HAP-1 (cell line): ENCODE data around the gene PDIA6.

Experiments used
- DNase-seq, 2 experiments: peaks; one replicate each; pipeline ENCODE4 v3.0.0-alpha.2; 2016 to 2020; ENCODE audit warnings: low spot score in 2 of 2
- H3K27me3 ChIP-seq: fragments of 250-450 bp; sonication (Bioruptor Pico); 2 replicates; pipeline ENCODE4 v1.5.1; 2020; ENCODE audit warnings: low read depth, mild to moderate bottlenecking, moderate library complexity
- H3K36me3 ChIP-seq: fragments of 250-450 bp; sonication (Bioruptor Pico); replicated peaks from 2 replicates; pipeline ENCODE4 v1.5.1; 2020; ENCODE audit warnings: mild to moderate bottlenecking
- H3K4me1 ChIP-seq: fragments of 250-450 bp; sonication (Bioruptor Pico); 2 replicates; pipeline ENCODE4 v1.5.1; 2020; ENCODE audit warnings: mild to moderate bottlenecking
- H3K4me3 ChIP-seq: fragments of 250-450 bp; sonication (Bioruptor Pico); 2 replicates; pipeline ENCODE4 v1.5.1; 2020; ENCODE audit warnings: mild to moderate bottlenecking, moderate library complexity
- H3K9me3 ChIP-seq: fragments of 250-450 bp; sonication (Bioruptor Pico); 2 replicates; pipeline ENCODE4 v1.5.1; 2020; ENCODE audit warnings: mild to moderate bottlenecking, moderate library complexity
- in situ Hi-C: fragments of 300-500 bp; cut with MboI; formaldehyde crosslinking; loops from 3 replicates; pipeline ENCODE4 v1.14.3; 2020; ENCODE audit warnings: low sequenced_read_pairs, inconsistent platforms, mixed read lengths

PDIA6 gene

DNA sequence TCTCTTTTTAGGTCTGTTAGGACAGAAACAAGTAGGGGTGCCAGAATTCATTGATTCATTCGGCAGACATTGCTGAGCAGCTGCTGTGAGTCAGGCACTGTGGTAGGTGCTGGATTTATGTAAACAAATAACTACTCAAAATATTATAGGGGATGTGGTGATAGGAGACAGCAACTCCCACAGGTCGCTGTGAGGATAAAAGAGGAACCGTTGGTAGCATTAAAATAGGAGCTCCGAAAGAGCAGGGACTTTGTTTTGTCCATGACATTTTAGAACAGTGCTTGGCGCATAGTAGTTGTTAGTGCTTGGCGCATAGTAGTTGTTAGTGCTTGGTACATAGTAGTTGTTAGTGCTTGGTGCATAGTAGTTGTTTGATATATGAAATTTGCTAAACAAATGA, 62.0 kb downstream of the PDIA6 start:
- Histone ChIP-seq H3K36me3 (no peaks in the 10 kb centered on the region), H3K9me3 (no peaks in the 10 kb centered on the region), H3K4me1 (no peaks in the 10 kb centered on the region), H3K4me3 (no peak overlapping the region), H3K27me3 (no peaks in the 10 kb centered on the region)
- in situ Hi-C loops, result no loop called here
- no peak for DNase-seq

DNA sequence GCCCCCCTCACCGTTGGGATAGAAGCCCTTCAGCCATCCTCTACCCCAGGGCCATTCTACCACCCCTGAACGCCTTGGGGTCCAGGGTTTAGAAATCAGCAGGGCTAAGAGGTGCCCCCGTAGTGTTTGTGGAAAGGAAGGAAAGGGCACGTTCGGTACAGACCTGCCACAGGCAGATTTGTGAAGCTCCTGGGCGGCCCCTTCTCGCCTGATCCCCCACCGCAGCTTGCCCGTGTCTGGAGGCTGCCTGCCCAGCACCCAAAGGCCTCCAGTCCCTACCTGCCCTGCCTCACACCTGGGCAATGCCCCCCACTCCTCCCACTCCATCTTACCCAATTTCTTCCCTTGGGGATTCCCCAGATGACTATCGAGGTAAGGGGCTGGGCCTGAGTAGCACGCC, 69.9 kb downstream of the PDIA6 start:
- no peaks in the 10 kb centered on the region for H3K36me3 ChIP-seq
- no peaks in the 10 kb centered on the region for H3K9me3 ChIP-seq
- in situ Hi-C loops, result no loop called here
- H3K4me1 ChIP-seq, result peaks cover 12% of the 10 kb centered on the region
- no peaks in the 10 kb centered on the region for H3K27me3 ChIP-seq
- H3K4me3 ChIP-seq, result no peak overlapping the region
- DNase-seq, result no peak

DNA sequence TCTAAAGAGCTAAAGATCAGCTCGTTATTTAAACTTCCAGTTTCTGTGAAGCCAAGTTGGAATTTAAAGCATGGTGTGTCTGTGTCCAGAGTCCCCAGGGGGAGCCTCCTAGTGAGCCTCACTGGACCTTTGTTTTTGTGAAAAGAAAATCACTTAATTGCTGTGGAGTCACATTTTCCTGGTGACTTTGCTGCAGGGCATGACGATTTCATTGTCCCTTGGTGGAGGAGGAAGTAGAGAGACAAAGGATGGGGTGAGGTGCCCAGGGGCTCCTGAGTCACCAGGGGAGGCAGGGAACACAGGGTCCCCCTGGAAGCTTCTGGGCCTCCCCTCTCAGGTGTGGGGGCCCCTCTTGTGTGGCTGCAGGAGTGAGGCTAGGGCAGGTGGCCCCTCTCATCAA, 71.4 kb downstream of the PDIA6 start:
- no peaks in the 10 kb centered on the region for H3K9me3 ChIP-seq
- peak; percentile 75 to 77 for DNase-seq
- no peak overlapping the region for H3K4me3 ChIP-seq
- H3K27me3 ChIP-seq, result no peaks in the 10 kb centered on the region
- peaks cover 12% of the 10 kb centered on the region for H3K4me1 ChIP-seq
- H3K36me3 ChIP-seq, result no peaks in the 10 kb centered on the region
- in situ Hi-C loops, result no loop called here

DNA sequence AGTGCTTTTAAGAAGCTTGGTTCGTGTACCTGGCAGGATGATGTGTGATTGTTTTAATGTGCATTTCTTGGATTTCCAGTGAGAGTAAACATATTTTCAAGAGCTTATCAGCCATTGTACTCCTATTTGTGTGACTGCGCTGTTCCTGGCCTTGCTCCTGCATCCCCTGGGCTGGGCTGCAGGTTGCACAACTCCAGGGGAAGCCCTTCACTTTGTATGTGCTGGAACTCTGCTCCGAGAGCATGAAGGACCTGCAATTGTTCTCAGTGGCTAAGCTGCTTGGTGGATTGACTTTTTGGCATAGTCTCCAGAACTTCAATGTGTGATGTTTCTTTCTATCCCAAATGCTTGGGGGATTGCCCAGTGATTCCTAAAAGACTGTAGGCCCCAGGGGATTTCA, 72.4 kb downstream of the PDIA6 start:
- no peaks in the 10 kb centered on the region for H3K36me3 ChIP-seq
- H3K9me3 ChIP-seq, result no peaks in the 10 kb centered on the region
- peaks cover 12% of the 10 kb centered on the region for H3K4me1 ChIP-seq
- H3K27me3 ChIP-seq, result no peaks in the 10 kb centered on the region
- DNase-seq, result no peak
- in situ Hi-C loops, result no loop called here
- no peak overlapping the region for H3K4me3 ChIP-seq

DNA sequence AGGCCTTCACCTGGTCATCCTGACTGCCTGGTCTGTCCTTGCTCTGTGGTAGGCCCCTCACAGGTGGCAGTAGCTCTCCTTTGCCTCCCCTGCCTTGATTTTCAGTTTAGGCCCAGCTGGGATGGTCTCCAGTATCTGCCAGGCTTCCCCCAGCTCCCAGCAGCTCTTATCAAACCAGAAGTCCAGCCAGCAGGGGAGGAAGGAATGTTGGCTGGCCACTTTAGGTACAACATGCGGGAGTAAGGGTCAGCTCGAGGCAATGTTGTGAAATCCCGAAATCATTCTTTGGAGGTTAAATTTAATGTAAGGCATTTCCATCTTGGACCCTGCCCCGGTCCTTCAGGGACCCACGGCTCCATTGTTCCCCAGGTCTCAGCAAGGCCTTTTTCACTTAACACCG, 74.4 kb downstream of the PDIA6 start:
- no peaks in the 10 kb centered on the region for H3K9me3 ChIP-seq
- DNase-seq, result no peak
- no peaks in the 10 kb centered on the region for H3K36me3 ChIP-seq
- in situ Hi-C loops, result no loop called here
- H3K4me3 ChIP-seq, result no peak overlapping the region
- H3K4me1 ChIP-seq, result peaks cover 14% of the 10 kb centered on the region
- H3K27me3 ChIP-seq, result no peaks in the 10 kb centered on the region

DNA sequence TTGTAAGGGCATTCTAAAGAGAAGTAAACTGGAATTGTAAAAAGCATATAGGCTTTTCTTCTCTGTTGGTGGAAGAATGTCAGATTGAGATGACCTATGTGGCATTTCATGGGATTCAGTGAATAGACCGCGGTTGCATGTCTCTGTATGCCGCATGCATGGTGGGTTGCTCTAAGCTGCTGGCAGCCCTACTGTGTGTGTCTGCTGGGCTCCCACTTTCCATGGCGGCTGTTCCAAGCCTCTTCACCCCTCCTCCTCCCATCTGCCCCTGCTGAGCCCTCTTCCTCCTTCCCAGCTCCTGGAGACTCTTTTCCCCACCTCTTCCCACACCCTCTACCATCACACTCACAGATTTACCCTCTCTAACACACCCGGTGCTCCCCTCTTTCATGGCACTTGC, 78.6 kb downstream of the PDIA6 start:
- Histone ChIP-seq H3K27me3 (no peaks in the 10 kb centered on the region), H3K36me3 (no peaks in the 10 kb centered on the region), H3K9me3 (no peaks in the 10 kb centered on the region), H3K4me1 (peaks cover 6% of the 10 kb centered on the region), H3K4me3 (no peak overlapping the region)
- in situ Hi-C loops, result no loop called here
- DNase-seq, result no peak

DNA sequence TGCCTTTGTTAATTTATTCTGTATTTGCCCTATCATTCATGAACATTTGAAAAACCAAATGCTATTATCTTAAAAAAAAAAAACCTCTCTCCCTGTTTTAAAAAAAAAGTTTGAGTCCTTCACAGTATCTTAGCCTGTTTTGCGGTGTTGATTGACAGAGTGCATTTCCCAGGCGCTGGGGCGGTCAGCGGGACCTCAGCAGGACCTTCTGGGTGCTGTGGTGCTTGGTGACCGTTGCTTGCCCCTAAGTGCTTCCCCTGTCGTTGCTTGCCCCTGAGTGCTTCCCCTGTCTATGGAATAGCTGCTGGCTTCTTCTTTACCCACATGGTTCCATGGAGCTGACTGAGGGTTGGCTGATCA, 79.0 kb downstream of the PDIA6 start:
- no peak for DNase-seq
- Histone ChIP-seq H3K4me1 (peaks cover 6% of the 10 kb centered on the region), H3K27me3 (no peaks in the 10 kb centered on the region), H3K36me3 (no peaks in the 10 kb centered on the region), H3K9me3 (no peaks in the 10 kb centered on the region), H3K4me3 (no peak overlapping the region)
- in situ Hi-C loops, result no loop called here
